GM13976 (cell line): ENCODE data around the gene CPED1.

Experiments
- DNase-seq: peaks from one replicate; pipeline ENCODE4 v3.0.0; 2012; ENCODE audit warnings: low spot score
- CTCF ChIP-seq: IDR thresholded peaks from 2 replicates; pipeline ENCODE4 v1.5.1; 2012; ENCODE audit warnings: borderline replicate concordance, mild to moderate bottlenecking; ENCODE audit not compliant: insufficient read depth; ENCODE audit errors: extremely low read depth, missing control alignments, control extremely low read depth
- in situ Hi-C: fragments of 300-500 bp; cut with MboI; formaldehyde crosslinking; loops from one replicate; pipeline ENCODE4 v1.12.0; 2022; ENCODE audit warnings: low sequenced_read_pairs, mixed read lengths, inconsistent platforms; ENCODE audit not compliant: unreplicated experiment

Gene CPED1

GRCh38 chr7:120947980-120948379 is 40.5 kb upstream of the CPED1 start:
- in situ Hi-C loops = no loop called here
- DNase-seq = no peak
- TF ChIP-seq CTCF = no peak

- DNase-seq = no peak
- TF ChIP-seq CTCF = no peak
- in situ Hi-C loops = no loop called here
These were observed 39.1 kb upstream of the CPED1 start for GRCh38 chr7:120949393-120949911.

GRCh38 chr7:120949998-120950538 is 38.4 kb upstream of the CPED1 start:
- DNase-seq = no peak
- in situ Hi-C loops = no loop called here
- TF ChIP-seq CTCF = no peak

- DNase-seq = peak; percentile 87
- no peak for TF ChIP-seq CTCF
- in situ Hi-C loops = no loop called here
These were observed 37.8 kb upstream of the CPED1 start, which contains the start of gene ING3 for GRCh38 chr7:120950539-120951308. TSS of gene ING3 (plus strand) at chr7:120950777. CDS start at chr7:120950897, 120 bp downstream.

GRCh38 chr7:120951309-120951699 is 37.2 kb upstream of the CPED1 start:
- DNase-seq = no peak
- TF ChIP-seq CTCF = no peak
- in situ Hi-C loops = no loop called here

GRCh38 chr7:120951826-120952225 is 36.7 kb upstream of the CPED1 start:
- no peak for DNase-seq
- TF ChIP-seq CTCF = no peak
- in situ Hi-C loops = no loop called here
